NCI-H1694 (cell line): ENCODE measurements around the gene STARD13.

Experiments used
- DNase-seq: peaks from one replicate; lab custom pipeline; 2025; lab: John Stamatoyannopoulos, UW

Gene STARD13

GRCh38 chr13:33112766-33113165 is 172.8 kb downstream of the STARD13 start:
- no peak for DNase-seq

GRCh38 chr13:33111414-33112110 is 174.0 kb downstream of the STARD13 start:
- DNase-seq = no peak

GRCh38 chr13:33110713-33111413 is 174.7 kb downstream of the STARD13 start:
- DNase-seq = no peak

GRCh38 chr13:33110386-33110712 is 175.2 kb downstream of the STARD13 start:
- no peak for DNase-seq

GRCh38 chr13:33109801-33110200 is 175.8 kb downstream of the STARD13 start:
- no peak for DNase-seq

GRCh38 chr13:33109271-33109697 is 176.3 kb downstream of the STARD13 start:
- DNase-seq = no peak

- no peak for DNase-seq
Observed at GRCh38 chr13:33108620-33109019, 176.9 kb downstream of the STARD13 start.

GRCh38 chr13:33107361-33107760 is 178.2 kb downstream of the STARD13 start:
- no peak for DNase-seq

GRCh38 chr13:33106656-33107360 is 178.7 kb downstream of the STARD13 start:
- DNase-seq = no peak

- DNase-seq = no peak
Observed at GRCh38 chr13:33105387-33106005, 180.1 kb downstream of the STARD13 start.

GRCh38 chr13:33103457-33103856 is 182.1 kb downstream of the STARD13 start:
- DNase-seq = no peak

- no peak for DNase-seq
Observed at GRCh38 chr13:33101835-33102234, 183.7 kb downstream of the STARD13 start.

GRCh38 chr13:33100886-33101285 is 184.7 kb downstream of the STARD13 start:
- no peak for DNase-seq

GRCh38 chr13:33099860-33100259 is 185.7 kb downstream of the STARD13 start:
- DNase-seq = no peak

GRCh38 chr13:33096886-33097605 is 188.5 kb downstream of the STARD13 start:
- DNase-seq = no peak

- no peak for DNase-seq
Observed at GRCh38 chr13:33092073-33092987, 193.2 kb downstream of the STARD13 start.

GRCh38 chr13:33091415-33091774 is 194.2 kb downstream of the STARD13 start:
- no peak for DNase-seq

GRCh38 chr13:33090755-33091414 is 194.7 kb downstream of the STARD13 start:
- no peak for DNase-seq

GRCh38 chr13:33089311-33089710 is 196.2 kb downstream of the STARD13 start:
- DNase-seq = no peak

- DNase-seq = no peak
Observed at GRCh38 chr13:33087790-33088189, 197.8 kb downstream of the STARD13 start.
